Measurements from ENCODE around the gene JAZF1.

Gene JAZF1

GRCh38 chr7:28072876-28073514, 107.6 kb downstream of the JAZF1 start:
- whole genome bisulfite sequencing, 2 experiments (ENCODE audit: insufficient coverage in 2 of 2): 90 to 100% methylated on average over 3 to 5 of the region's 8 CpGs
- no peak overlapping the region for H3K27ac ChIP-seq (ENCODE audit: low read depth, low read length, severe bottlenecking)
- no peak overlapping the region for H3K4me3 ChIP-seq (ENCODE audit: extremely low read depth, insufficient read depth, low read length, poor library complexity, severe bottlenecking)
- no peaks in the 10 kb centered on the region for H3K36me3 ChIP-seq (ENCODE audit: control insufficient read depth, insufficient read depth, low read length)
- H3K4me1 ChIP-seq (ENCODE audit: control insufficient read depth, insufficient read depth, low read length, poor library complexity, severe bottlenecking): no peaks in the 10 kb centered on the region
- H3K9me3 ChIP-seq (ENCODE audit: control insufficient read depth, low read length): no peaks in the 10 kb centered on the region

GRCh38 chr7:28071570-28071969, 109.0 kb downstream of the JAZF1 start:
- H3K9me3 ChIP-seq (ENCODE audit: control insufficient read depth, low read length): no peaks in the 10 kb centered on the region
- H3K4me1 ChIP-seq (ENCODE audit: control insufficient read depth, insufficient read depth, low read length, poor library complexity, severe bottlenecking): no peaks in the 10 kb centered on the region
- H3K27ac ChIP-seq (ENCODE audit: low read depth, low read length, severe bottlenecking): no peak overlapping the region
- H3K4me3 ChIP-seq (ENCODE audit: extremely low read depth, insufficient read depth, low read length, poor library complexity, severe bottlenecking): no peak overlapping the region
- no peaks in the 10 kb centered on the region for H3K36me3 ChIP-seq (ENCODE audit: control insufficient read depth, insufficient read depth, low read length)
- 93 to 100% methylated on average over 1 to 3 of the region's 6 CpGs for WGBS, 2 experiments (ENCODE audit: insufficient coverage in 2 of 2)

- Histone ChIP-seq H3K4me1 (ENCODE audit: control insufficient read depth, insufficient read depth, low read length, poor library complexity, severe bottlenecking) (peaks cover 4% of the 10 kb centered on the region), H3K4me3 (ENCODE audit: extremely low read depth, insufficient read depth, low read length, poor library complexity, severe bottlenecking) (no peak overlapping the region), H3K36me3 (ENCODE audit: control insufficient read depth, insufficient read depth, low read length) (no peaks in the 10 kb centered on the region), H3K9me3 (ENCODE audit: control insufficient read depth, low read length) (no peaks in the 10 kb centered on the region), H3K27ac (ENCODE audit: low read depth, low read length, severe bottlenecking) (no peak overlapping the region)
- 95 to 96% methylated on average over 6 of the region's 9 CpGs for WGBS, 2 experiments (ENCODE audit: insufficient coverage in 2 of 2)
Observed at GRCh38 chr7:28070297-28071055, 110.1 kb downstream of the JAZF1 start.

- 77 to 83% methylated on average over 9 of the region's 10 CpGs for WGBS, 2 experiments (ENCODE audit: insufficient coverage in 2 of 2)
- Histone ChIP-seq H3K36me3 (ENCODE audit: control insufficient read depth, insufficient read depth, low read length) (no peaks in the 10 kb centered on the region), H3K27ac (ENCODE audit: low read depth, low read length, severe bottlenecking) (no peak overlapping the region), H3K9me3 (ENCODE audit: control insufficient read depth, low read length) (no peaks in the 10 kb centered on the region), H3K4me3 (ENCODE audit: extremely low read depth, insufficient read depth, low read length, poor library complexity, severe bottlenecking) (no peak overlapping the region), H3K4me1 (ENCODE audit: control insufficient read depth, insufficient read depth, low read length, poor library complexity, severe bottlenecking) (peaks cover 5% of the 10 kb centered on the region)
Observed at GRCh38 chr7:28069807-28070206, 110.8 kb downstream of the JAZF1 start.

- WGBS, 2 experiments (ENCODE audit: insufficient coverage in 2 of 2): 98% methylated on average over 3 of the region's 3 CpGs; no CpG with 5 or more reads in 1 of the 2 experiments
- Histone ChIP-seq H3K36me3 (ENCODE audit: control insufficient read depth, insufficient read depth, low read length) (no peaks in the 10 kb centered on the region), H3K9me3 (ENCODE audit: control insufficient read depth, low read length) (no peaks in the 10 kb centered on the region), H3K4me1 (ENCODE audit: control insufficient read depth, insufficient read depth, low read length, poor library complexity, severe bottlenecking) (peaks cover 5% of the 10 kb centered on the region), H3K27ac (ENCODE audit: low read depth, low read length, severe bottlenecking) (no peak overlapping the region), H3K4me3 (ENCODE audit: extremely low read depth, insufficient read depth, low read length, poor library complexity, severe bottlenecking) (no peak overlapping the region)
Observed at GRCh38 chr7:28069388-28069787, 111.2 kb downstream of the JAZF1 start.

- no peaks in the 10 kb centered on the region for H3K9me3 ChIP-seq (ENCODE audit: control insufficient read depth, low read length)
- no peak overlapping the region for H3K4me3 ChIP-seq (ENCODE audit: extremely low read depth, insufficient read depth, low read length, poor library complexity, severe bottlenecking)
- no peak overlapping the region for H3K27ac ChIP-seq (ENCODE audit: low read depth, low read length, severe bottlenecking)
- no peaks in the 10 kb centered on the region for H3K36me3 ChIP-seq (ENCODE audit: control insufficient read depth, insufficient read depth, low read length)
- peaks cover 5% of the 10 kb centered on the region for H3K4me1 ChIP-seq (ENCODE audit: control insufficient read depth, insufficient read depth, low read length, poor library complexity, severe bottlenecking)
- no CpG with 5 or more reads among the region's 1 CpG for WGBS, 2 experiments (ENCODE audit: insufficient coverage in 2 of 2)
Observed at GRCh38 chr7:28068811-28069216, 111.8 kb downstream of the JAZF1 start.

DNA sequence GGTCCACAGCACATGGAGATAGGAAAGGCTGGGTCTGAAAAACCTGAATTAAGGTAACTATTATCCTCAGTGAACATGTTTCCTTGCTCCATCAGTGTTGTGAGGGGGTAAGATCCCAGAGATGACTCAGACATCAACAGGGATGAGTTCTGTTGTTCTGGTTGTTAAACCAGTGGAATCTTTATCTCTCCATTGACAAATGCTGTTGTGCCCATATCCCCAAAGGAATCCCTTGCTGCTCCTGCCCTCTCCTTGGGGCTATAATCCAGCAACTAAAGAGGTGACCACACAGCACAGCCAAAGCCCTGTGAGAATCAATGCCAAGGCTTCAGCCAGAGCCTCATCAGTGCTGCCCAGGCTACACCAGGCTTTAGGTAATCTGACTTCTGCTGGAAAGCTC, 113.4 kb downstream of the JAZF1 start:
- H3K36me3 ChIP-seq (ENCODE audit: control insufficient read depth, insufficient read depth, low read length): no peaks in the 10 kb centered on the region
- peaks cover 11% of the 10 kb centered on the region for H3K4me1 ChIP-seq (ENCODE audit: control insufficient read depth, insufficient read depth, low read length, poor library complexity, severe bottlenecking)
- no peak overlapping the region for H3K4me3 ChIP-seq (ENCODE audit: extremely low read depth, insufficient read depth, low read length, poor library complexity, severe bottlenecking)
- no peak overlapping the region for H3K27ac ChIP-seq (ENCODE audit: low read depth, low read length, severe bottlenecking)
- H3K9me3 ChIP-seq (ENCODE audit: control insufficient read depth, low read length): no peaks in the 10 kb centered on the region

DNA sequence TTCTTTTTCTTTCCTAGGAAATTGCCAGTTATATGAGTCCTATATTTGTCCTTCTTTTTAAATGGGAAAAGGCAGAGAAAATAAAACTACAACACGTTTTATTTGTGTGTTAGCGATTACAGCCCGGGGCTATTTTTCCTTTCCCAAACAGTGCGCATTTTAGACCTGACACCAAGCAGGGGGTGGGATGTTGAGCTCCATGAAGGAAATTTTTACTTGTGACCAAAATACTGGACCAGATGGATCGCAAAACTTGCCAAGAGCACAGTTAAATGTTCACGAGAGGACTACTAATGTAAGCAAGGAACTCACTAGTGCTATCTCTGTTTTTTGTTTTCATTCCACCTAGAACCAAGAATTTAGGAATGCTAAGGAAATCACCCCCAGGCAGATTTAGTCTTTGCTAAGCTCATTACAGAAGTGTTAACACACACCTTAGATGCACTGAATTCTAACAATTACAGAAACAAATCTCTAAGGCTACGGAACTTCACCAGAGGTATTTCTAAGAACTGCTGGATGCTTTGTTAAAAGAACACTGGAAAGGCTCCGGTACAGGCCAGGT, 114.8 kb downstream of the JAZF1 start:
- H3K4me3 ChIP-seq (ENCODE audit: extremely low read depth, insufficient read depth, low read length, poor library complexity, severe bottlenecking): no peak overlapping the region
- H3K27ac ChIP-seq (ENCODE audit: low read depth, low read length, severe bottlenecking): no peak overlapping the region
- H3K9me3 ChIP-seq (ENCODE audit: control insufficient read depth, low read length): no peaks in the 10 kb centered on the region
- H3K36me3 ChIP-seq (ENCODE audit: control insufficient read depth, insufficient read depth, low read length): no peaks in the 10 kb centered on the region
- WGBS, 2 experiments (ENCODE audit: insufficient coverage in 2 of 2): 92 to 95% methylated on average over 8 of the region's 8 CpGs
- H3K4me1 ChIP-seq (ENCODE audit: control insufficient read depth, insufficient read depth, low read length, poor library complexity, severe bottlenecking): peaks cover 14% of the 10 kb centered on the region

GRCh38 chr7:28065308-28065707, 115.3 kb downstream of the JAZF1 start:
- 86 to 94% methylated on average over 3 to 4 of the region's 7 CpGs for WGBS, 2 experiments (ENCODE audit: insufficient coverage in 2 of 2)
- no peak overlapping the region for H3K27ac ChIP-seq (ENCODE audit: low read depth, low read length, severe bottlenecking)
- no peaks in the 10 kb centered on the region for H3K9me3 ChIP-seq (ENCODE audit: control insufficient read depth, low read length)
- peaks cover 16% of the 10 kb centered on the region for H3K4me1 ChIP-seq (ENCODE audit: control insufficient read depth, insufficient read depth, low read length, poor library complexity, severe bottlenecking)
- H3K36me3 ChIP-seq (ENCODE audit: control insufficient read depth, insufficient read depth, low read length): no peaks in the 10 kb centered on the region
- no peak overlapping the region for H3K4me3 ChIP-seq (ENCODE audit: extremely low read depth, insufficient read depth, low read length, poor library complexity, severe bottlenecking)

DNA sequence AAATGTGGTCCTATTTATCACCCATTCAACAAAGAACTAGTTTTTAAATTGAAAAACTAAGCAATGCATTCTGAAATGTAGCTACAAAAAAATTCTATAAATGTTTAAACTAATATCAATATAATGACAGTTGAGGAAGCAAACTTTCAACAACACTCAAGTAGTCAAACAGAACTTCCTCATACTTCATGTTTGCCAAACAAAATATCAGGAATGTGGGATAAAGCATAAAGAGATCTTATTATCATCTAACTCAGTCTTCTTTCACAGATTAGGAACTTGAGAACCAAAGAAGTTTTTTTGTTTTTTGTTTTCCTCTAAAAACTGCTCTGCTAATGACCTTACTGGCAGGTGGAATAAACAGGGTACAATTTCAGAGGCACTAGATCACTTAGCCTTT, 116.2 kb downstream of the JAZF1 start:
- H3K4me3 ChIP-seq (ENCODE audit: extremely low read depth, insufficient read depth, low read length, poor library complexity, severe bottlenecking): no peak overlapping the region
- no peaks in the 10 kb centered on the region for H3K9me3 ChIP-seq (ENCODE audit: control insufficient read depth, low read length)
- no peak overlapping the region for H3K27ac ChIP-seq (ENCODE audit: low read depth, low read length, severe bottlenecking)
- no peaks in the 10 kb centered on the region for H3K36me3 ChIP-seq (ENCODE audit: control insufficient read depth, insufficient read depth, low read length)
- H3K4me1 ChIP-seq (ENCODE audit: control insufficient read depth, insufficient read depth, low read length, poor library complexity, severe bottlenecking): peaks cover 18% of the 10 kb centered on the region
